Osteocyte (in vitro differentiated cells): ENCODE data around the gene SETD2. TPM values are rescaled to one million over a fixed set of nuclear protein-coding genes. Genes with fewer than 3 reads are reported as not detected.
"Not testable (repeated sequence)": the region's sequence is repeated elsewhere in the genome, so short reads cannot be mapped to it uniquely, and the experiment has no call there.

Source experiments
- DNase-seq: peaks from one replicate; pipeline ENCODE4 v3.0.0; 2021; ENCODE audit warnings: mixed read lengths; ENCODE audit not compliant: unreplicated experiment; ENCODE audit errors: extremely low spot score
- H3K27ac Mint-ChIP-seq: one replicate; pipeline ENCODE4 v1.8.0; 2021; ENCODE audit warnings: mild to moderate bottlenecking, mixed read lengths; ENCODE audit not compliant: unreplicated experiment
- H3K27me3 Mint-ChIP-seq: one replicate; pipeline ENCODE4 v1.8.0; 2021; ENCODE audit warnings: mixed read lengths; ENCODE audit not compliant: unreplicated experiment
- H3K36me3 Mint-ChIP-seq: one replicate; pipeline ENCODE4 v1.8.0; 2021; ENCODE audit warnings: mixed read lengths; ENCODE audit not compliant: unreplicated experiment
- H3K4me1 Mint-ChIP-seq: one replicate; pipeline ENCODE4 v1.8.0; 2021; ENCODE audit warnings: mixed read lengths; ENCODE audit not compliant: unreplicated experiment
- H3K4me3 Mint-ChIP-seq: one replicate; pipeline ENCODE4 v1.8.0; 2021; ENCODE audit warnings: mild to moderate bottlenecking, moderate library complexity, mixed read lengths; ENCODE audit not compliant: unreplicated experiment
- H3K9me3 Mint-ChIP-seq: one replicate; pipeline ENCODE4 v1.8.0; 2021; ENCODE audit warnings: mixed read lengths; ENCODE audit not compliant: unreplicated experiment
- total RNA-seq: library from RNA; stranded (reverse); gene quantifications from 2 replicates; pipeline ENCODE4 v1.2.1, GENCODE V29; 2021
- TF ChIP-seq, protein P1 (sequence below): fragments of 200-600 bp; sonication (generic); IDR thresholded peaks from 2 replicates; pipeline ENCODE4 v1.5.0; 2021; ENCODE audit warnings: antibody characterized with exemption, mild to moderate bottlenecking, moderate library complexity

SETD2 gene
- total RNA-seq, 1 donor from 2014 or later = 45.0 TPM

DNA sequence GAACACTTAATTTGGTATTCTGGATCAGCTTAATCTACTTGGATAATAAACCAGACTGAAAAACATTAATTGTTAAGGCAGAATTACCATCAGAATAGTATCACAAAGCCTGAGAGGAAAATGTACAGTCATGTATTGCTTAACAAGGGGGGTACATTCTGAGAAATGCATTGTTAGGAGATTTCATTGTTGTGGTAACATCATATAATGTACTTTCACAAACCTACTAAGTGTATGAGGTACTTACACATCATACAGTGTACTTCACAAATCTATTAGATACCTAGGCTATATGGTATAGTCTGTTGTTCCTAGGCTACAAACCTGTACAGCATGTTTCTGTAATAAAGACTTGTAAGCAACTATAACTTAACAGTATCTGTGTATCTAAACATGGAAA is 116.2 kb downstream of the SETD2 start:
- Mint-ChIP-seq H3K4me3 (no peak overlapping the region), H3K27me3 (no peaks in the 10 kb centered on the region), H3K36me3 (peaks cover 11% of the 10 kb centered on the region), H3K4me1 (peaks cover 2% of the 10 kb centered on the region), H3K27ac (peak overlapping the region; percentile 25), H3K9me3 (no peaks in the 10 kb centered on the region)
- TF ChIP-seq, protein P1, sequence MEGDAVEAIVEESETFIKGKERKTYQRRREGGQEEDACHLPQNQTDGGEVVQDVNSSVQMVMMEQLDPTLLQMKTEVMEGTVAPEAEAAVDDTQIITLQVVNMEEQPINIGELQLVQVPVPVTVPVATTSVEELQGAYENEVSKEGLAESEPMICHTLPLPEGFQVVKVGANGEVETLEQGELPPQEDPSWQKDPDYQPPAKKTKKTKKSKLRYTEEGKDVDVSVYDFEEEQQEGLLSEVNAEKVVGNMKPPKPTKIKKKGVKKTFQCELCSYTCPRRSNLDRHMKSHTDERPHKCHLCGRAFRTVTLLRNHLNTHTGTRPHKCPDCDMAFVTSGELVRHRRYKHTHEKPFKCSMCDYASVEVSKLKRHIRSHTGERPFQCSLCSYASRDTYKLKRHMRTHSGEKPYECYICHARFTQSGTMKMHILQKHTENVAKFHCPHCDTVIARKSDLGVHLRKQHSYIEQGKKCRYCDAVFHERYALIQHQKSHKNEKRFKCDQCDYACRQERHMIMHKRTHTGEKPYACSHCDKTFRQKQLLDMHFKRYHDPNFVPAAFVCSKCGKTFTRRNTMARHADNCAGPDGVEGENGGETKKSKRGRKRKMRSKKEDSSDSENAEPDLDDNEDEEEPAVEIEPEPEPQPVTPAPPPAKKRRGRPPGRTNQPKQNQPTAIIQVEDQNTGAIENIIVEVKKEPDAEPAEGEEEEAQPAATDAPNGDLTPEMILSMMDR = no peak
- DNase-seq = no peak

DNA sequence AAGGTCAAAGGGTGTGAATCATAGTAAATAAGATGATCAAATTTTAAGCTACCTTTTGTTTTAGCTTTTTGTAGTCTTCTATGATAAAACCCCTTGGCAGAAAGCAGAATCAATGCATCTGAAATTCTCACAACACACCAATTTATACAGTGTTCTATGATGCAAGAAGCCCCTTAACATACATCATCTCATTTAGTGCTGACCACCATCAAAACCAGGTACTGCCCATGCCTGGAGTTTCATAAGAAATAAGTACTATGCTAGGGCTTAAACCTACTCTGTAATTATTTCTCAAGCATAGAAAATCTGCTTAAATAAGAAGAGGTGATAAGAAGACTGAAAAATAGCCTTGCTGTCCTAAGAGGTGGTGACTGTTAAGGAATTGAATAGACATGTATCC is 116.8 kb downstream of the SETD2 start:
- TF ChIP-seq, protein P1 = no peak
- peaks cover 15% of the 10 kb centered on the region for H3K36me3 Mint-ChIP-seq
- no peak for DNase-seq
- H3K9me3 Mint-ChIP-seq = no peaks in the 10 kb centered on the region
- peaks cover 2% of the 10 kb centered on the region for H3K4me1 Mint-ChIP-seq
- no peaks in the 10 kb centered on the region for H3K27me3 Mint-ChIP-seq
- no peak overlapping the region for H3K27ac Mint-ChIP-seq
- H3K4me3 Mint-ChIP-seq = no peak overlapping the region

DNA sequence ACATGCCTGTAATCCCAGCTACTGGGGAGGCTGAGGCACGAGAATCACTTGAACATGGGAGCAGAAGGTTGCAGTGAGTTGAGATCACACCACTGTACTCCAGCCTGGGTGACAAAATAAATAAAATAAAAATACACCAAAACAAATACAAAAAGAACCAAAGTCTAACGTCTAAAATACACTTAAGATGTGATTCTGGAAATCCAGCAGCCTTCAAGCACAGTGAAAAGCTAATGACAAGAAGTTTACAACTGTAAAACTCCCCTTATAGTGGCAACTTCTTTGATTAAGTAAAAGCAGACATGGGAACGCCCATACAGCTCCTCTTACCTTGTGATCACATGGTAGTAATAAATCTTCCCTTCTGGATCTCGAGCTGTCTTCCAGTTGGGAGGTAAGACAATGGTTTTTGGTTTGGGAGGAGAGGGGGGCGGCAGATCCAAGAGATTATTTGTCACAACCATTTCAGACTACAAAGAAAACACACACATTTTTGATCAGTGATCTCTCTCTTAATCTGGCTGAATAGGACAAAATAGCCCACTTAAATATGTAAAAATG is 121.6 kb downstream of the SETD2 start:
- TF ChIP-seq, protein P1 = no peak
- Mint-ChIP-seq H3K4me3 (no peak overlapping the region), H3K27ac (no peak overlapping the region), H3K27me3 (no peaks in the 10 kb centered on the region), H3K9me3 (no peaks in the 10 kb centered on the region), H3K36me3 (peaks cover 42% of the 10 kb centered on the region), H3K4me1 (no peaks in the 10 kb centered on the region)
- no peak for DNase-seq

DNA sequence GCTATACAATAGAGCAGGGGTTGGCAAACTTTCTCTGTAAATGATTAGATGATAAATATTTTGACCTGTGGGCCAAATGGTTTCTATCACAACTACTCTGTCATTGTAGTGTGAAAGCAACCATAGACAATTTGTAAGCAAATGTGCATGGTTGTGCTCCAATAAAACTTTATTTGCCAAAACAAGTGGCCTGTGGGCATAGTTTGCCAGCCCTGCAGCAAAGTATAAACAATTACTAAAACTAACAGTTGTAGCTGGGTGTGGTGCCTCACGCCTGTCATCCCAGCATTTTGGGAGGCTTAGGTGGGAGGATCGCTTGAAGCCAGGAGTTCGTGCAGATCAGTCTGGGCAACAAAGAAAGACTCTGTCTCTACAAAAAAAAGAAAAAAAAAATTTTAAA is 122.8 kb downstream of the SETD2 start:
- H3K9me3 Mint-ChIP-seq = no peaks in the 10 kb centered on the region
- TF ChIP-seq, protein P1 = no peak
- no peak overlapping the region for H3K4me3 Mint-ChIP-seq
- DNase-seq = no peak
- no peaks in the 10 kb centered on the region for H3K27me3 Mint-ChIP-seq
- peaks cover 44% of the 10 kb centered on the region for H3K36me3 Mint-ChIP-seq
- no peak overlapping the region for H3K27ac Mint-ChIP-seq
- no peaks in the 10 kb centered on the region for H3K4me1 Mint-ChIP-seq

DNA sequence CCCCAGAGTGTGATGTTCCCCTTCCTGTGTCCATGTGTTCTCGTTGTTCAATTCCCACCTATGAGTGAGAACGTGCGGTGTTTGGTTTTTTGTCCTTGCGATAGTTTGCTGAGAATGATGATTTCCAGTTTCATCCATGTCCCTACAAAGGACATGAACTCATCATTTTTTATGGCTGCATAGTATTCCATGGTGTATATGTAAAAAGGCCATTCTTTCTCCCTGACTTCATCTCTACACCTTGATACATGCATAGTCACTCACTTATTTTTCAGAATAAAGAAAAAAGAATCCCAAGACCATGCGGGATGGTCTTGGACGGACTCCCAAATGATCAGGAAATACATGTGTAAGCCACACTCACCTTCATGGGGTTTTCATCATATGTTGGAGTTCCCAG is 126.6 kb downstream of the SETD2 start:
- not testable (repeated sequence) for H3K4me1 Mint-ChIP-seq, H3K9me3 Mint-ChIP-seq, DNase-seq, H3K27ac Mint-ChIP-seq, H3K27me3 Mint-ChIP-seq, H3K4me3 Mint-ChIP-seq
- peaks cover 49% of the 10 kb centered on the region for H3K36me3 Mint-ChIP-seq

DNA sequence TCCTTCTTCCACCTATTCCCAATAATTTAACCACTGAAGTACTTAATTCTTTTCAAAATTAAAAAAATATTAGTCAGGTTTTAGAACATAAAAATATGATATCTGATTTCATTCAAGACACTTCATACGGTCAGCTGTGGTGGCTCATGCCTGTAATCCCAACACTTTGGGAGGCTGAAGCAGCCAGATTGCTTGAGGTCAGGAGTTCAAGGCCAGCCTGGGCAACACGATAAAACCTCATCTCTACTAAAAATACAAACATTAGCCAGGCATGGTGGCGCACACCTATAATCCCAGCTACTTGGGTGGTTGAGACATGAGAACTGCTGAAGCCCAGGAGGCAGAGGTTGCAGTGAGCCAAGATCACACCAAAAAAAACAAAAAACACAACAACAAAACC is 127.8 kb downstream of the SETD2 start:
- H3K9me3 Mint-ChIP-seq = no peaks in the 10 kb centered on the region
- DNase-seq = no peak
- H3K4me1 Mint-ChIP-seq = peaks cover 9% of the 10 kb centered on the region
- H3K27me3 Mint-ChIP-seq = no peaks in the 10 kb centered on the region
- H3K4me3 Mint-ChIP-seq = no peak overlapping the region
- TF ChIP-seq, protein P1 = no peak
- no peak overlapping the region for H3K27ac Mint-ChIP-seq
- peaks cover 50% of the 10 kb centered on the region for H3K36me3 Mint-ChIP-seq
